Ovary (tissue), 3 donors: Measurements from ENCODE around the gene ATP6V1G3.
"Not testable (repeated sequence)": the region's sequence is repeated elsewhere in the genome, so short reads cannot be mapped to it uniquely, and the experiment has no call there.

Source experiments
- EP300 ChIP-seq: sonication (generic); formaldehyde crosslinking; IDR thresholded peaks from one replicate; pipeline ENCODE4 v1.6.1; 2017; ENCODE audit warnings: antibody characterized with exemption
- POLR2A ChIP-seq: fragments of 450-650 bp; IDR thresholded peaks from one replicate; pipeline ENCODE4 v1.6.1; 2017; ENCODE audit warnings: antibody characterized with exemption, mild to moderate bottlenecking, moderate library complexity
- TF ChIP-seq, protein P1 (sequence below), 3 donors: fragments of 450-650 bp in 2 of 3; fragments of 200-600 bp in 1 of 3; IDR thresholded peaks; one replicate each; pipeline versions ENCODE4 v1.5.1 to v1.8.0; 2016 to 2022; ENCODE audit warnings: antibody characterized with exemption in 3 of 3, mild to moderate bottlenecking in 1 of 3
- donor health status: DM: no; HTN: no; CAD: no.

DNA sequence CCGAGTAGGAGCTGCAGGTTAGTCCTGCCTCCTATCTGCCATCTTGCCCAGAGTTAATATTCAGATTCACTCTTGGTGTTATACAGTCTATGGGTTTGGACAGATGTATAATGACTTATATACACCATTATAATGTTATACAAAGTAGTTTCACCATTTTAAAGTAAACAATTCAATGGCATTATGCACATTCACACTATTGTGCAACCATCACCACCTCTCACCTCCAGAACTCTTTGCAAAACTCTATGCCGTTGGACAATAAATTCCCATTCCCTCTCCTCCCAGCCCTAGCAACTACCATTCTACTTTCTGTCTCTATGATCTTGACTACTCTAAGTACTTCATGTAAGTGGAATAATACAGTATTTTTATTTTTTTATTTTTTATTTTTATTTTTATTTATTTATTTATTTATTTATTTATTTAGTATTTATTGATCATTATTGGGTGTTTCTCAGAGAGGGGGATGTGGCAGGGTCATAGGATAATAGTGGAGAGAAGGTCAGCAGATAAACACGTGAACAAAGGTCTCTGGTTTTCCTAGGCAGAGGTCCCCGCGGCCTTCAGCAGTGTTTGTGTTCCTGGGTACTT, 42.8 kb upstream of the ATP6V1G3 start:
- not testable (repeated sequence) for TF ChIP-seq POLR2A, EP300
- TF ChIP-seq, protein P1, sequence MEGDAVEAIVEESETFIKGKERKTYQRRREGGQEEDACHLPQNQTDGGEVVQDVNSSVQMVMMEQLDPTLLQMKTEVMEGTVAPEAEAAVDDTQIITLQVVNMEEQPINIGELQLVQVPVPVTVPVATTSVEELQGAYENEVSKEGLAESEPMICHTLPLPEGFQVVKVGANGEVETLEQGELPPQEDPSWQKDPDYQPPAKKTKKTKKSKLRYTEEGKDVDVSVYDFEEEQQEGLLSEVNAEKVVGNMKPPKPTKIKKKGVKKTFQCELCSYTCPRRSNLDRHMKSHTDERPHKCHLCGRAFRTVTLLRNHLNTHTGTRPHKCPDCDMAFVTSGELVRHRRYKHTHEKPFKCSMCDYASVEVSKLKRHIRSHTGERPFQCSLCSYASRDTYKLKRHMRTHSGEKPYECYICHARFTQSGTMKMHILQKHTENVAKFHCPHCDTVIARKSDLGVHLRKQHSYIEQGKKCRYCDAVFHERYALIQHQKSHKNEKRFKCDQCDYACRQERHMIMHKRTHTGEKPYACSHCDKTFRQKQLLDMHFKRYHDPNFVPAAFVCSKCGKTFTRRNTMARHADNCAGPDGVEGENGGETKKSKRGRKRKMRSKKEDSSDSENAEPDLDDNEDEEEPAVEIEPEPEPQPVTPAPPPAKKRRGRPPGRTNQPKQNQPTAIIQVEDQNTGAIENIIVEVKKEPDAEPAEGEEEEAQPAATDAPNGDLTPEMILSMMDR (IDR thresholded peaks at IDR 0.05): not testable (repeated sequence)
